Glutamatergic neuron (in vitro differentiated cells): ENCODE results near the gene FAM227B. TPM values are rescaled to one million over a fixed set of nuclear protein-coding genes. Genes with fewer than 3 reads are reported as not detected.

Experiments
- DNase-seq: peaks from one replicate; pipeline ENCODE4 v3.0.0; 2022
- H3K27ac Mint-ChIP-seq: one replicate; pipeline ENCODE4 v1.8.0; 2020; ENCODE audit warnings: mild to moderate bottlenecking, mixed read lengths, inconsistent platforms; ENCODE audit not compliant: unreplicated experiment
- H3K27me3 Mint-ChIP-seq: one replicate; pipeline ENCODE4 v1.8.0; 2020; ENCODE audit warnings: mild to moderate bottlenecking, moderate library complexity, mixed read lengths, inconsistent platforms; ENCODE audit not compliant: unreplicated experiment
- H3K36me3 Mint-ChIP-seq: one replicate; pipeline ENCODE4 v1.8.0; 2020; ENCODE audit warnings: mild to moderate bottlenecking, mixed read lengths, inconsistent platforms; ENCODE audit not compliant: unreplicated experiment
- H3K4me1 Mint-ChIP-seq: one replicate; pipeline ENCODE4 v1.8.0; 2020; ENCODE audit warnings: mild to moderate bottlenecking, low read depth, mixed read lengths, inconsistent platforms; ENCODE audit not compliant: unreplicated experiment
- H3K4me3 Mint-ChIP-seq: one replicate; pipeline ENCODE4 v1.8.0; 2020; ENCODE audit warnings: mild to moderate bottlenecking, mixed read lengths, inconsistent platforms; ENCODE audit not compliant: unreplicated experiment
- H3K9me3 Mint-ChIP-seq: one replicate; pipeline ENCODE4 v1.8.0; 2020; ENCODE audit warnings: mild to moderate bottlenecking, moderate library complexity, mixed read lengths, inconsistent platforms; ENCODE audit not compliant: unreplicated experiment
- total RNA-seq: library from RNA; stranded (reverse); fragmentation: NEBNext Ultra II Directional; extraction: Animal tissue kit (Norgen Biotek cat#: 25700); gene quantifications from one replicate; pipeline ENCODE4 v1.2.1, GENCODE V29; 2021; ENCODE audit not compliant: unreplicated experiment
- TF ChIP-seq, protein P1 (sequence below): fragments of 200-600 bp; sonication (generic); IDR thresholded peaks from one replicate; pipeline ENCODE4 v1.5.0; 2021; ENCODE audit not compliant: partially characterized antibody, unreplicated experiment

Gene FAM227B
- total RNA-seq, 1 donor from 2014 or later: 3.2 TPM

DNA sequence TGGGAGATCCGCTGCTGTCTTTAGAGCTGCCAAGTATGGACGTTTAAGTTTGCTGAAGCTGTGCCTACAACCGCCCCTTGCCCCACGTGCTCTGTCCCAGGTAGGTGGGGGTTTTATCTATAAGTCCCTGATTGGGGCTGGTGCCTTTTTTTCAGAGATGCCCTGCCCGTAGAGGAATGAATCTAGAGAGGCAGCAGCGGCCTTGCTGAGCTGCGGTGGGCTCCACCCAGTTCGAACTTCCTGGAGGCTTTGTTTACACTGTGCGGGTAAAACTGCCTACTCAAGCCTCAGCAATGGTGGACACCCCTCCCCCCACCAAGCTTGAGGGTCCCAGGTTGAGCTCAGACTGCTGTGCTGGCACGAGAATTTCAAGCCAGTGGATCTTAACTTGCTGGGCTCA lies 281.0 kb downstream of the FAM227B start:
- H3K4me1 Mint-ChIP-seq: no peaks in the 10 kb centered on the region
- H3K4me3 Mint-ChIP-seq: no peak overlapping the region
- TF ChIP-seq, protein P1, sequence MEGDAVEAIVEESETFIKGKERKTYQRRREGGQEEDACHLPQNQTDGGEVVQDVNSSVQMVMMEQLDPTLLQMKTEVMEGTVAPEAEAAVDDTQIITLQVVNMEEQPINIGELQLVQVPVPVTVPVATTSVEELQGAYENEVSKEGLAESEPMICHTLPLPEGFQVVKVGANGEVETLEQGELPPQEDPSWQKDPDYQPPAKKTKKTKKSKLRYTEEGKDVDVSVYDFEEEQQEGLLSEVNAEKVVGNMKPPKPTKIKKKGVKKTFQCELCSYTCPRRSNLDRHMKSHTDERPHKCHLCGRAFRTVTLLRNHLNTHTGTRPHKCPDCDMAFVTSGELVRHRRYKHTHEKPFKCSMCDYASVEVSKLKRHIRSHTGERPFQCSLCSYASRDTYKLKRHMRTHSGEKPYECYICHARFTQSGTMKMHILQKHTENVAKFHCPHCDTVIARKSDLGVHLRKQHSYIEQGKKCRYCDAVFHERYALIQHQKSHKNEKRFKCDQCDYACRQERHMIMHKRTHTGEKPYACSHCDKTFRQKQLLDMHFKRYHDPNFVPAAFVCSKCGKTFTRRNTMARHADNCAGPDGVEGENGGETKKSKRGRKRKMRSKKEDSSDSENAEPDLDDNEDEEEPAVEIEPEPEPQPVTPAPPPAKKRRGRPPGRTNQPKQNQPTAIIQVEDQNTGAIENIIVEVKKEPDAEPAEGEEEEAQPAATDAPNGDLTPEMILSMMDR: no peak
- H3K9me3 Mint-ChIP-seq: no peaks in the 10 kb centered on the region
- H3K27me3 Mint-ChIP-seq: no peaks in the 10 kb centered on the region
- no peak overlapping the region for H3K27ac Mint-ChIP-seq
- DNase-seq: no peak
- H3K36me3 Mint-ChIP-seq: peaks cover 8% of the 10 kb centered on the region

DNA sequence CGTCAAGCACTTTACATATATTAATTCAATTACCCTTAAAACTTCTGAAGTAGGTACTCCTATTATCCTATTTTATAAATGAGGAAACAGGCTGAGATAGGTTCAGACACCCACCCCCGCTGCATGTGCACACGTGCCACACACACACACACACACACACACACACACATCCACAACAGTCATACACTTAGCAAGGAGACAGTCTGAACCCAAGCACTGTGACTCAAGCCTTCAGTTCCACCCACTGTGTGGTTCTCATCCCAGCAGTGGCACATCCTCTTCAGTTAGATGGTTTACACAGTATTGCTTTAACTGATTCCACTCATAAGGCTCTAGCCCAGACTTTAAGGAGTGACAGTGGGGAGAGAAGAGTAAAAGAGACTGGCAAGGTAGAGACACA lies 288.7 kb downstream of the FAM227B start:
- Mint-ChIP-seq H3K36me3 (no peaks in the 10 kb centered on the region), H3K4me1 (peaks cover 4% of the 10 kb centered on the region), H3K27me3 (no peaks in the 10 kb centered on the region), H3K4me3 (no peak overlapping the region), H3K9me3 (no peaks in the 10 kb centered on the region), H3K27ac (no peak overlapping the region)
- TF ChIP-seq, protein P1: no peak
- DNase-seq: no peak

DNA sequence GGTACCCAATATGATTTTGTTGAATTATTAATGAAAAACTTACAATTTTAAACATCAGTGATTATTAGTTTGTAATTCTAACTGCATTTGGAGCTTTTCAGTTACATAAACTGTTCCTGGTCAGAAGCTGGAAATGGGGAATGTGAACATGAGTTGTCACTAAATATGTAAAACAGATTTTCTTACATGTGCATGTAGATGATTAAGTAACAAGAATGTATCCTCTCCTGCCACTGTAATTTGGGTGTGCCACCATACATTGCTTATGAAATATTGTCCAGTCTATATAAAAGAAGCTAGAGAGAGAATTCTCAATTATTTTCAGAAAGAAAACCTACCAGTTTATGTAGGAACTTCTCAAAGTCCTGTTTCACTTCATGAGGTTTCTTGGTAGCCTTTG lies 289.2 kb downstream of the FAM227B start:
- TF ChIP-seq, protein P1: no peak
- no peak for DNase-seq
- H3K4me1 Mint-ChIP-seq: peaks cover 5% of the 10 kb centered on the region
- no peaks in the 10 kb centered on the region for H3K9me3 Mint-ChIP-seq
- no peaks in the 10 kb centered on the region for H3K27me3 Mint-ChIP-seq
- no peak overlapping the region for H3K27ac Mint-ChIP-seq
- H3K4me3 Mint-ChIP-seq: no peak overlapping the region
- H3K36me3 Mint-ChIP-seq: no peaks in the 10 kb centered on the region

DNA sequence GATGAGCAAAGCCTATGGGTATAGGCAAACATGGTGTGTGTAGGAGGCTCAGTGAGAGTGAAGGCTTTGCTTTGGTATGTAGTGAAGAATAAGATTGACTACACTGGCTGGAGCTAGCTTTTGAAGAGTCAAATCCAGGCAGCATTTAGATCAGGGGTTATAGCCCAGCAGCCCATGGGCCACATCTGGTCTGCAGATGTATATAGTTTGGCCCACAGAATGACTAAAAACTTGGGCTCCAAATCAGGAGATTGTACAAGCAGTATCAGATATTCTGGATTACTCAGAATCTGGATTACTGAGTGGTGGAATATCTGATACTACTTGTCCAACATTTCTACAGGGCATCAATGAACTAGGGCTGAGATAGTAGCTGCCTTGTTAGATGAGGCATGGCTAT lies 290.5 kb downstream of the FAM227B start:
- no peak for DNase-seq
- no peak overlapping the region for H3K4me3 Mint-ChIP-seq
- TF ChIP-seq, protein P1: no peak
- H3K4me1 Mint-ChIP-seq: peaks cover 14% of the 10 kb centered on the region
- no peak overlapping the region for H3K27ac Mint-ChIP-seq
- H3K27me3 Mint-ChIP-seq: no peaks in the 10 kb centered on the region
- peaks cover 2% of the 10 kb centered on the region for H3K9me3 Mint-ChIP-seq
- no peaks in the 10 kb centered on the region for H3K36me3 Mint-ChIP-seq

DNA sequence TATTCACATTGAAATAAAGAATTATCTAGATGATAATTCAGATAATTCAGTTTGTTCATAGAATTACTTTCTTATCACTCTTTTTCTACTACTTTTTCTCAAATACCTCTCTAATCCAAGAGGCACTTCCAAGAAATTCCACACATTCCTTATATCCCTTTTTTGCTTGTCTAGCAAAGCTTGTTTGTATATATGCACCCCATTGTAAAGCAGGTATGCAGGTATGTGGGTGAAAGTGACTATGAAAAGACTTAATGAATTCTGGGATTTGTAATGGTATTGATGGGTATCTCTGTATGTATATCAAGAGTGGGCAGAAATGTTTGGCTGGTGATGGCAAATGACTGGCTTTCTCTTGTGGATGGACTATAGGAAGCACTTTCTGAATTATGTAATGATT lies 291.7 kb downstream of the FAM227B start:
- peaks cover 2% of the 10 kb centered on the region for H3K9me3 Mint-ChIP-seq
- no peaks in the 10 kb centered on the region for H3K27me3 Mint-ChIP-seq
- TF ChIP-seq, protein P1: no peak
- no peak overlapping the region for H3K4me3 Mint-ChIP-seq
- H3K4me1 Mint-ChIP-seq: peaks cover 17% of the 10 kb centered on the region
- H3K27ac Mint-ChIP-seq: no peak overlapping the region
- H3K36me3 Mint-ChIP-seq: no peaks in the 10 kb centered on the region
- DNase-seq: no peak
